Measurements from ENCODE around the gene MEF2D.

Gene MEF2D

GRCh38 chr1:156414461-156415064 is 86.0 kb downstream of the MEF2D start:
- H3K4me3 ChIP-seq (ENCODE audit: low read depth, low read length) = no peak overlapping the region
- ChIA-PET CTCF (interaction anchor here (0.9 to 2.0 kb wide), 3 partner anchors 29 to 205 kb away, joined by 4 to 10 read pairs (median 8); partner anchors contain the start of gene HAPLN2), POLR2A (no interaction called here)
- no peak overlapping the region for H3K27ac ChIP-seq (ENCODE audit: extremely low read depth, low read depth, low read length)
- TF ChIP-seq ZBTB6 (tag by site-specific recombination; IDR thresholded peaks at IDR 0.05) (peak; percentile 89), TCF7L2 (IDR thresholded peaks at IDR 0.05; ENCODE audit: borderline replicate concordance, low read depth, low read length) (no peak), ZNF626 (tag by site-specific recombination; IDR thresholded peaks at IDR 0.05) (no peak), ZNF449 (tag by site-specific recombination; IDR thresholded peaks at IDR 0.05) (no peak), REST (tag by site-specific recombination; IDR thresholded peaks at IDR 0.05) (peak; percentile 98), ZNF214 (tag by site-specific recombination; IDR thresholded peaks at IDR 0.05; ENCODE audit: borderline replicate concordance) (no peak), ZNF354C (tag by site-specific recombination; IDR thresholded peaks at IDR 0.05; ENCODE audit: borderline replicate concordance, low read depth) (no peak), OVOL3 (tag by site-specific recombination; IDR thresholded peaks at IDR 0.05) (no peak)
- H3K36me3 ChIP-seq (ENCODE audit: control insufficient read depth in 2 of 2, insufficient read depth in 1 of 2, low read length in 2 of 2) = no peaks in the 10 kb centered on the region
- H3K9me3 ChIP-seq (ENCODE audit: control insufficient read depth, insufficient read depth, low read depth, low read length) = no peaks in the 10 kb centered on the region
- H3K4me1 ChIP-seq (ENCODE audit: control insufficient read depth, insufficient read depth, low read length) = no peaks in the 10 kb centered on the region
